HEK293T (cell line): ENCODE data around the gene FAM114A2.

Experiments
- CTCF ChIA-PET: fragments of 350-600 bp; formaldehyde crosslinking; extraction: SDS; loops from one replicate; lab custom pipeline; 2021; ENCODE audit warnings: antibody characterized with exemption, inconsistent platforms; lab: Yijun Ruan, JAX
- POLR2A ChIA-PET: fragments of 350-600 bp; formaldehyde crosslinking; extraction: SDS; loops from one replicate; lab custom pipeline; 2020; ENCODE audit warnings: antibody characterized with exemption, inconsistent platforms; lab: Yijun Ruan, JAX
- DNase-seq: peaks from one replicate; pipeline ENCODE4 v3.0.0; 2012; ENCODE audit warnings: mixed read lengths; ENCODE audit errors: extremely low spot score
- ARNT ChIP-seq: fragments of 450-650 bp; IDR thresholded peaks from 2 replicates; pipeline ENCODE4 v1.6.1; 2017; ENCODE audit warnings: mild to moderate bottlenecking
- BHLHE40 ChIP-seq: fragments of 450-650 bp; IDR thresholded peaks from 2 replicates; pipeline ENCODE4 v1.6.1; 2016; ENCODE audit warnings: mild to moderate bottlenecking, moderate library complexity, borderline replicate concordance
- CTBP1 ChIP-seq: fragments of 450-650 bp; IDR thresholded peaks from 2 replicates; pipeline ENCODE4 v1.6.1; 2016; ENCODE audit warnings: borderline replicate concordance
- ELF4 ChIP-seq: fragments of 450-650 bp; IDR thresholded peaks from 2 replicates; pipeline ENCODE4 v1.6.1; 2017; ENCODE audit warnings: antibody characterized with exemption
- FOXA1 ChIP-seq: fragments of 450-650 bp; IDR thresholded peaks from 2 replicates; pipeline ENCODE4 v1.6.1; 2016; ENCODE audit warnings: mild to moderate bottlenecking
- FOXK2 ChIP-seq: fragments of 450-650 bp; IDR thresholded peaks from 2 replicates; pipeline ENCODE4 v1.6.1; 2016; ENCODE audit warnings: mild to moderate bottlenecking
- FOXM1 ChIP-seq: fragments of 450-650 bp; IDR thresholded peaks from 2 replicates; pipeline ENCODE4 v1.6.1; 2017; ENCODE audit warnings: mild to moderate bottlenecking, borderline replicate concordance
- HDGF ChIP-seq: fragments of 450-650 bp; IDR thresholded peaks from 2 replicates; pipeline ENCODE4 v1.6.1; 2017; ENCODE audit warnings: antibody characterized with exemption, borderline replicate concordance
- L3MBTL2 ChIP-seq: fragments of 450-650 bp; conservative IDR thresholded peaks from 2 replicates; pipeline ENCODE4 v1.6.1; 2016; ENCODE audit warnings: mild to moderate bottlenecking
- LEF1 ChIP-seq: fragments of 450-650 bp; IDR thresholded peaks from 2 replicates; pipeline ENCODE4 v1.6.1; 2017; ENCODE audit warnings: mild to moderate bottlenecking, borderline replicate concordance
- NFRKB ChIP-seq: fragments of 450-650 bp; IDR thresholded peaks from 2 replicates; pipeline ENCODE4 v1.6.1; 2016; ENCODE audit warnings: mild to moderate bottlenecking, moderate library complexity
- SP1 ChIP-seq: fragments of 450-650 bp; IDR thresholded peaks from 2 replicates; pipeline ENCODE4 v1.6.1; 2017
- SUZ12 ChIP-seq: fragments of 450-650 bp; IDR thresholded peaks from 2 replicates; pipeline ENCODE4 v1.6.1; 2016; ENCODE audit warnings: mild to moderate bottlenecking
- TARDBP ChIP-seq: fragments of 450-650 bp; IDR thresholded peaks from 2 replicates; pipeline ENCODE4 v1.6.1; 2016
- ZNF384 ChIP-seq: fragments of 450-650 bp; IDR thresholded peaks from 2 replicates; pipeline ENCODE4 v1.6.1; 2016
- TF ChIP-seq, protein P1 (sequence below): fragments of 450-650 bp; IDR thresholded peaks from 2 replicates; pipeline ENCODE4 v1.6.1; 2016

Gene FAM114A2

GRCh38 chr5:153960269-153961215 is 78.2 kb downstream of the FAM114A2 start:
- ChIA-PET POLR2A (no interaction called here), CTCF (no interaction called here)
- no peak for DNase-seq
- no peak for TF ChIP-seq NFRKB
- TF ChIP-seq ZNF384 = no peak
- TF ChIP-seq, protein P1, sequence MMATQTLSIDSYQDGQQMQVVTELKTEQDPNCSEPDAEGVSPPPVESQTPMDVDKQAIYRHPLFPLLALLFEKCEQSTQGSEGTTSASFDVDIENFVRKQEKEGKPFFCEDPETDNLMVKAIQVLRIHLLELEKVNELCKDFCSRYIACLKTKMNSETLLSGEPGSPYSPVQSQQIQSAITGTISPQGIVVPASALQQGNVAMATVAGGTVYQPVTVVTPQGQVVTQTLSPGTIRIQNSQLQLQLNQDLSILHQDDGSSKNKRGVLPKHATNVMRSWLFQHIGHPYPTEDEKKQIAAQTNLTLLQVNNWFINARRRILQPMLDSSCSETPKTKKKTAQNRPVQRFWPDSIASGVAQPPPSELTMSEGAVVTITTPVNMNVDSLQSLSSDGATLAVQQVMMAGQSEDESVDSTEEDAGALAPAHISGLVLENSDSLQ = no peak
- no peak for TF ChIP-seq L3MBTL2
- no peak for TF ChIP-seq BHLHE40
- TF ChIP-seq ARNT = no peak
- no peak for TF ChIP-seq FOXK2
- no peak for TF ChIP-seq FOXM1
- TF ChIP-seq SP1 = no peak
- no peak for TF ChIP-seq FOXA1
- TF ChIP-seq TARDBP = no peak
- no peak for TF ChIP-seq CTBP1
- no peak for TF ChIP-seq LEF1
- no peak for TF ChIP-seq SUZ12
- no peak for TF ChIP-seq HDGF
- TF ChIP-seq ELF4 = no peak

GRCh38 chr5:153959134-153959957 is 79.4 kb downstream of the FAM114A2 start:
- CTCF ChIA-PET = no interaction called here
- POLR2A ChIA-PET = no interaction called here
- no peak for DNase-seq
- TF ChIP-seq LEF1 (no peak), ARNT (no peak), CTBP1 (no peak), L3MBTL2 (no peak), FOXA1 (no peak), SUZ12 (no peak)

GRCh38 chr5:153957205-153957604 is 81.5 kb downstream of the FAM114A2 start:
- DNase-seq = no peak
- no peak for TF ChIP-seq CTBP1
- no peak for TF ChIP-seq FOXM1
- TF ChIP-seq, protein P1 = no peak
- no peak for TF ChIP-seq ELF4
- no peak for TF ChIP-seq FOXK2
- TF ChIP-seq ARNT = no peak
- TF ChIP-seq SP1 = no peak
- no peak for TF ChIP-seq L3MBTL2
- TF ChIP-seq ZNF384 = no peak
- TF ChIP-seq NFRKB = no peak
- TF ChIP-seq LEF1 = no peak
- no peak for TF ChIP-seq SUZ12
- no peak for TF ChIP-seq HDGF
- no peak for TF ChIP-seq BHLHE40
- TF ChIP-seq FOXA1 = no peak
- no peak for TF ChIP-seq TARDBP
- POLR2A ChIA-PET = no interaction called here
- CTCF ChIA-PET = interaction anchor here (1.1 kb wide), 1 partner anchor 8 kb away, joined by 3 read pairs; no protein-coding TSS in a partner anchor

GRCh38 chr5:153953411-153953810 is 85.3 kb downstream of the FAM114A2 start:
- TF ChIP-seq NFRKB = no peak
- no peak for TF ChIP-seq ARNT
- no peak for TF ChIP-seq HDGF
- TF ChIP-seq TARDBP = no peak
- TF ChIP-seq SUZ12 = no peak
- no peak for TF ChIP-seq ZNF384
- TF ChIP-seq ELF4 = no peak
- TF ChIP-seq SP1 = no peak
- TF ChIP-seq FOXA1 = no peak
- no peak for TF ChIP-seq FOXM1
- TF ChIP-seq, protein P1 = no peak
- TF ChIP-seq FOXK2 = no peak
- TF ChIP-seq LEF1 = no peak
- no peak for TF ChIP-seq BHLHE40
- TF ChIP-seq L3MBTL2 = no peak
- TF ChIP-seq CTBP1 = no peak
- ChIA-PET CTCF (no interaction called here), POLR2A (no interaction called here)
- DNase-seq = no peak

- ChIA-PET POLR2A (no interaction called here), CTCF (no interaction called here)
- TF ChIP-seq TARDBP (no peak), ZNF384 (no peak), FOXK2 (no peak), LEF1 (no peak), HDGF (no peak), ARNT (no peak), NFRKB (no peak), ELF4 (no peak), SUZ12 (no peak), SP1 (no peak), FOXM1 (no peak), BHLHE40 (no peak), L3MBTL2 (no peak), CTBP1 (no peak)
- TF ChIP-seq, protein P1 = no peak
- DNase-seq = no peak
Measured at GRCh38 chr5:153952893-153953292, 85.8 kb downstream of the FAM114A2 start.
